Stimulated activated CD4-positive, alpha-beta T cell treated with anti-CD3 and anti-CD28 coated beads, TNF-alpha, amount 100 ng/mL, for 48 hours (primary cell): ENCODE data around the gene SSH2.
"Not testable (repeated sequence)": the region's sequence is repeated elsewhere in the genome, so short reads cannot be mapped to it uniquely, and the experiment has no call there.

Source experiments
- DNase-seq, 3 donors: peaks; one replicate each; pipeline ENCODE4 v3.0.0-alpha.2; 2020; ENCODE audit warnings: low read depth in 3 of 3

SSH2 gene

GRCh38 chr17:29929533-29930408 is at the start of gene SSH2:
Gene SSH2, minus strand, starts transcription at chr17:29930228. Its CDS starts 228 bp downstream, at chr17:29930000.
- DNase-seq = peak; percentile 76 to 85 (median 78)

- no peak for DNase-seq
Observed at GRCh38 chr17:29977836-29978235, 47.8 kb upstream of the SSH2 start.

GRCh38 chr17:29973005-29973404 is 43.0 kb upstream of the SSH2 start:
- no peak for DNase-seq

- no peak for DNase-seq
Observed at GRCh38 chr17:29972277-29972676, 42.2 kb upstream of the SSH2 start.

- DNase-seq = no peak
Observed at GRCh38 chr17:29968271-29968670, 38.2 kb upstream of the SSH2 start.

GRCh38 chr17:29962656-29963055 is 32.6 kb upstream of the SSH2 start:
- no peak for DNase-seq

GRCh38 chr17:29959658-29960337 is 29.8 kb upstream of the SSH2 start:
- DNase-seq = no peak

GRCh38 chr17:29958947-29959657 is 29.1 kb upstream of the SSH2 start:
- DNase-seq = no peak

GRCh38 chr17:29957488-29957887 is 27.5 kb upstream of the SSH2 start:
- DNase-seq = not testable (repeated sequence)

- no peak for DNase-seq
Observed at GRCh38 chr17:29956225-29956624, 26.2 kb upstream of the SSH2 start.

- no peak for DNase-seq
Observed at GRCh38 chr17:29954405-29954804, 24.4 kb upstream of the SSH2 start.

- DNase-seq = no peak
Observed at GRCh38 chr17:29949696-29950095, 19.7 kb upstream of the SSH2 start.

GRCh38 chr17:29948448-29949215 is 18.6 kb upstream of the SSH2 start:
- no peak for DNase-seq

GRCh38 chr17:29945281-29945680 is 15.3 kb upstream of the SSH2 start:
- no peak for DNase-seq

- no peak for DNase-seq
Observed at GRCh38 chr17:29941334-29941733, 11.3 kb upstream of the SSH2 start, which contains the start of gene EFCAB5. Gene EFCAB5, plus strand, starts transcription at chr17:29941634. Its CDS starts 163 bp downstream, at chr17:29941797.

GRCh38 chr17:29936724-29937123 is 6.7 kb upstream of the SSH2 start:
- DNase-seq = no peak

GRCh38 chr17:29935909-29936308 is 5.9 kb upstream of the SSH2 start:
- not testable (repeated sequence) for DNase-seq

GRCh38 chr17:29933379-29933778 is 3.4 kb upstream of the SSH2 start:
- DNase-seq = no peak

GRCh38 chr17:29931231-29931932 is 1.4 kb upstream of the SSH2 start:
- DNase-seq = peak; percentile 28 to 55 (median 42)

GRCh38 chr17:29930409-29931010 is 482 bp upstream of the SSH2 start:
- DNase-seq = no peak
